ENCODE measurements around the gene JAZF1. TPM values are rescaled to one million over a fixed set of nuclear protein-coding genes. Genes with fewer than 3 reads are reported as not detected.

Gene JAZF1
- total RNA-seq, 2 donors from 2014 or later = 13.9 to 16.5 TPM

DNA sequence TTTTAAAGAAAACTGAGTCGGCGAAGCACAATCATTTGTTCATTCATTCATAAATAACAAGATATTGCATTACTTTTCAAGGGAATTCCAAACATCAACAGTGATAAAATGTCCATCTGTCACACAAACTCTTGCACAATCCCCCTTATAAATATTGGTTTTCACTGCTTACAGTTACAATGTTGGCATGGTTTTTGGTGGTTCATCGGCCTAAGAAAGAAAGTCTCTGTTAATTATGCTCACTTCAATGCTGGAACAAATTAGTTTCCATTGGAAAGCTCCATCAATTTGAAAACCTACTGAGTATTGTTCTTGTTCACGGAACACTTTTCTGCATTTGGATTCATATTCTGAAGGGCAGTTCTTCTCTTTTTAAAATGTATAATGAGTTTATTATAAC, 188.5 kb downstream of the JAZF1 start:
- H3K27ac ChIP-seq = no peak overlapping the region
- no peaks in the 10 kb centered on the region for H3K9me3 ChIP-seq
- no peak for DNase-seq (ENCODE audit: low spot score)
- no peak overlapping the region for H3K4me3 ChIP-seq
- TF ChIP-seq CTCF (IDR thresholded peaks at IDR 0.05) = no peak
- H3K27me3 ChIP-seq (replicated peaks; ENCODE audit: insufficient read depth) = no peaks in the 10 kb centered on the region
- ATAC-seq (ENCODE audit: insufficient number of reproducible peaks, low FRiP score, low read depth) = no peak
- H3K4me1 ChIP-seq (ENCODE audit: control insufficient read depth in 1 of 2, low read depth in 2 of 2) = peaks cover 7 to 33% of the 10 kb centered on the region in 2 donors
- no peaks in the 10 kb centered on the region for H3K36me3 ChIP-seq

- Histone ChIP-seq H3K9me3 (no peaks in the 10 kb centered on the region), H3K4me3 (no peak overlapping the region), H3K27me3 (replicated peaks; ENCODE audit: insufficient read depth) (no peaks in the 10 kb centered on the region), H3K27ac (no peak overlapping the region), H3K4me1 (ENCODE audit: control insufficient read depth in 1 of 2, low read depth in 2 of 2) (peaks cover 7 to 33% of the 10 kb centered on the region in 2 donors), H3K36me3 (no peaks in the 10 kb centered on the region)
- DNase-seq (ENCODE audit: low spot score) = no peak
- ATAC-seq (ENCODE audit: insufficient number of reproducible peaks, low FRiP score, low read depth) = no peak
- TF ChIP-seq CTCF (IDR thresholded peaks at IDR 0.05) = no peak
Observed at GRCh38 chr7:27991006-27991528, 189.5 kb downstream of the JAZF1 start.

DNA sequence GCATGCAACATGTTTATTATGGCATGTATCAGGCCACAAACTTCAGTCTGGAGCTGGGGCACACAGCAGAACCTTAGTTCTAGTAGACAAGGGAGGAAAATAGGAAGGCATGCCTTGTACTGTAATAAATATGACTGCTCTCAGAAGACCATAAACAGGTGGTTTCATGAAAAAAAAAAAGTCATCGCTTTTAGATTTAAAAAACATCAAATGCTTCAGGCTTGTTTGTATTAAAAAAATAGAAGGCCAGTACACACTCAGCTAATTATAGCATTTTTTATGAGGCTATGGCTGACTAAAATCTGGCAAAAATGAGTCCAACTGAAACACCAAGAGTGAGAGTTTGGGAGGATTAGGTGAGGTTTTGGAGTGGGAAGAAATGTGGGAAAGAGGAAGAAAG, 204.1 kb downstream of the JAZF1 start:
- no peaks in the 10 kb centered on the region for H3K27me3 ChIP-seq (replicated peaks; ENCODE audit: insufficient read depth)

DNA sequence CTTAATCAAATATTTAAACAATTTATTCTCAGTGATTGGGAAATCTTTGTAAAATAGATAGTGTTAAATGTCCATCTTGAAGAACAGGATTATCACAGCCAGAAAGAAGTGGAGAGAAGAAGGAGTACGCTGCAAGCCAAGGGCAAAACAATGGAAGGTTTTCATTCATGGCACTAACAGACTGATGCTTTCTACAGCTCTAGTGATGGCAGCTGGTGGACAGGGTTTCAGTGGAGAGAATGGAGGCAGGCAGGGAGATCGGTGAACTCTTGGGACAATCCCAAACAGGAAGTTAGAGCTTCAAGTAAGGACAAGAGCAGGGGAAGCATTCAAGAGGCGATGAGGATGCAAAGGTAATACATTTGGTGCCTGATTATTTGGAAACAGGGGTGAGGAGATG, 207.0 kb downstream of the JAZF1 start:
- ATAC-seq (ENCODE audit: insufficient number of reproducible peaks, low FRiP score, low read depth) (no peak), DNase-seq (ENCODE audit: low spot score) (no peak)
- no peak for TF ChIP-seq CTCF (IDR thresholded peaks at IDR 0.05)

More for the DNA sequence above, 204.1 kb downstream of the JAZF1 start:
- no peak overlapping the region for H3K27ac ChIP-seq
- no peak for ATAC-seq (ENCODE audit: insufficient number of reproducible peaks, low FRiP score, low read depth)
- peaks cover 3% of the 10 kb centered on the region for H3K9me3 ChIP-seq
- no peaks in the 10 kb centered on the region for H3K4me1 ChIP-seq (ENCODE audit: control insufficient read depth in 1 of 2, low read depth in 2 of 2)
- H3K36me3 ChIP-seq = no peaks in the 10 kb centered on the region
- DNase-seq (ENCODE audit: low spot score) = no peak
- no peak overlapping the region for H3K4me3 ChIP-seq
- TF ChIP-seq CTCF (IDR thresholded peaks at IDR 0.05) = no peak

GRCh38 chr7:27972276-27972675, 208.3 kb downstream of the JAZF1 start:
- no peak overlapping the region for H3K4me3 ChIP-seq
- DNase-seq (ENCODE audit: low spot score) (no peak), ATAC-seq (ENCODE audit: insufficient number of reproducible peaks, low FRiP score, low read depth) (no peak)
- H3K9me3 ChIP-seq = peaks cover 1% of the 10 kb centered on the region
- H3K36me3 ChIP-seq = no peaks in the 10 kb centered on the region
- no peaks in the 10 kb centered on the region for H3K4me1 ChIP-seq (ENCODE audit: control insufficient read depth in 1 of 2, low read depth in 2 of 2)
- no peaks in the 10 kb centered on the region for H3K27me3 ChIP-seq (replicated peaks; ENCODE audit: insufficient read depth)
- no peak for TF ChIP-seq CTCF (IDR thresholded peaks at IDR 0.05)
- H3K27ac ChIP-seq = no peak overlapping the region

More for the DNA sequence above, 207.0 kb downstream of the JAZF1 start:
- H3K9me3 ChIP-seq = peaks cover 3% of the 10 kb centered on the region
- no peak overlapping the region for H3K4me3 ChIP-seq
- no peaks in the 10 kb centered on the region for H3K36me3 ChIP-seq
- H3K27me3 ChIP-seq (replicated peaks; ENCODE audit: insufficient read depth) = no peaks in the 10 kb centered on the region
- no peak overlapping the region for H3K27ac ChIP-seq
- H3K4me1 ChIP-seq (ENCODE audit: control insufficient read depth in 1 of 2, low read depth in 2 of 2) = no peaks in the 10 kb centered on the region
